Bronchial epithelial cell (primary cell): ENCODE measurements around the gene EFNA2. TPM values are rescaled to one million over a fixed set of nuclear protein-coding genes. Genes with fewer than 3 reads are reported as not detected.

Experiments used
- DNase-seq: peaks from one replicate; pipeline ENCODE4 v3.0.0-alpha.2; 2010; ENCODE audit warnings: low read depth
- FAIRE-seq: peaks from 2 replicates; lab custom pipeline; 2011; peaks lifted over from hg19 to GRCh38; lab: Jason Lieb, UNC
- H3K27me3 ChIP-seq: 2 replicates; pipeline ENCODE4 v1.5.1; 2011; ENCODE audit warnings: low read length; ENCODE audit not compliant: control insufficient read depth, insufficient read depth
- H3K36me3 ChIP-seq: 2 replicates; pipeline ENCODE4 v1.5.1; 2011; ENCODE audit warnings: low read length; ENCODE audit not compliant: control insufficient read depth, insufficient read depth
- H3K4me3 ChIP-seq: 2 replicates; pipeline ENCODE4 v1.5.1; 2011; ENCODE audit warnings: mild to moderate bottlenecking, low read depth, low read length, control low read depth
- total RNA-seq: library from RNA; depleted of rRNA; stranded (reverse); fragments of >200 nt; gene quantifications from 2 replicates; pipeline ENCODE4 v1.2.1, GENCODE V29; 2014
- TF ChIP-seq, protein P1 (sequence below): IDR thresholded peaks from 2 replicates; pipeline ENCODE4 v1.5.1; 2011; ENCODE audit warnings: mild to moderate bottlenecking, moderate library complexity, low read length, control low read depth, inconsistent platforms; ENCODE audit not compliant: insufficient read depth, severe bottlenecking

EFNA2 gene
- total RNA-seq, 1 donor from 2014 or later = not detected

DNA sequence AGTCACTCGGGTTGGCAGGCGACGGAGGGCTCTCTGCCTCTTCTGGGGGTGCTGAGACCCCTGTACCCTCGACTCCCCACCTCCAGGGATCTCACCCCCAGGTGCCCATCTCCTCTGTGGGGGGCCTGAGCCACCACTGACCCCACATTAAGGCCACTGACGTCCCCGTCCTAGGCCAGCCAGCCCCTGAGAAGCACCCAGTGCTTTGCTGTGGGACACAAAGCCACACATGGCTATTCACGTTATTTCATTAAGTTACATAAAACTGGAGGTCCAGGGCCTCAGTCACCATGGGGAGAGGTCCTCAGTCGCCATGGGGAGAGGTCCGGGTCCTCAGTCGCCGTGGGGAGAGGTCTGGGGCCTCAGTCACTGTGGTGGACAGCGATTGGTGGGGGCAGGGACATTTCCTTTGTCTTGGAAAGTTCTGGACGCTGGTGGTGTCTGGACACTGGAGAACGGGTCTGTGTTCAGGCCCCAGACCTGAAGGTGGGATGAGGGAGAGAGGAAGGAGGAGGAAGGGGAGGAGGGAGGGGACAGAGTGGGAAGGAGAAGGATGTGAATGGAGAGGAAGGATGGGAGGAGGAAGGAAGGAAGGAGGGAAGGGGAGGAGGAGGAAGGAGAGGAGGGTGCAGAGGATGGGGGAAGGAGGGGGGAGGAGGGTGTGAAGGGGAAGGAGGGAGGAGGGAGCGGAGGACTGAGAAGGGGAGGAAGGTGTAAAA lies 3.9 kb upstream of the EFNA2 start:
- FAIRE-seq (no peak), DNase-seq (no peak)
- Histone ChIP-seq H3K36me3 (peaks cover 13% of the 10 kb centered on the region), H3K4me3 (no peak overlapping the region), H3K27me3 (peaks cover 15% of the 10 kb centered on the region)
- TF ChIP-seq, protein P1, sequence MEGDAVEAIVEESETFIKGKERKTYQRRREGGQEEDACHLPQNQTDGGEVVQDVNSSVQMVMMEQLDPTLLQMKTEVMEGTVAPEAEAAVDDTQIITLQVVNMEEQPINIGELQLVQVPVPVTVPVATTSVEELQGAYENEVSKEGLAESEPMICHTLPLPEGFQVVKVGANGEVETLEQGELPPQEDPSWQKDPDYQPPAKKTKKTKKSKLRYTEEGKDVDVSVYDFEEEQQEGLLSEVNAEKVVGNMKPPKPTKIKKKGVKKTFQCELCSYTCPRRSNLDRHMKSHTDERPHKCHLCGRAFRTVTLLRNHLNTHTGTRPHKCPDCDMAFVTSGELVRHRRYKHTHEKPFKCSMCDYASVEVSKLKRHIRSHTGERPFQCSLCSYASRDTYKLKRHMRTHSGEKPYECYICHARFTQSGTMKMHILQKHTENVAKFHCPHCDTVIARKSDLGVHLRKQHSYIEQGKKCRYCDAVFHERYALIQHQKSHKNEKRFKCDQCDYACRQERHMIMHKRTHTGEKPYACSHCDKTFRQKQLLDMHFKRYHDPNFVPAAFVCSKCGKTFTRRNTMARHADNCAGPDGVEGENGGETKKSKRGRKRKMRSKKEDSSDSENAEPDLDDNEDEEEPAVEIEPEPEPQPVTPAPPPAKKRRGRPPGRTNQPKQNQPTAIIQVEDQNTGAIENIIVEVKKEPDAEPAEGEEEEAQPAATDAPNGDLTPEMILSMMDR = no peak

DNA sequence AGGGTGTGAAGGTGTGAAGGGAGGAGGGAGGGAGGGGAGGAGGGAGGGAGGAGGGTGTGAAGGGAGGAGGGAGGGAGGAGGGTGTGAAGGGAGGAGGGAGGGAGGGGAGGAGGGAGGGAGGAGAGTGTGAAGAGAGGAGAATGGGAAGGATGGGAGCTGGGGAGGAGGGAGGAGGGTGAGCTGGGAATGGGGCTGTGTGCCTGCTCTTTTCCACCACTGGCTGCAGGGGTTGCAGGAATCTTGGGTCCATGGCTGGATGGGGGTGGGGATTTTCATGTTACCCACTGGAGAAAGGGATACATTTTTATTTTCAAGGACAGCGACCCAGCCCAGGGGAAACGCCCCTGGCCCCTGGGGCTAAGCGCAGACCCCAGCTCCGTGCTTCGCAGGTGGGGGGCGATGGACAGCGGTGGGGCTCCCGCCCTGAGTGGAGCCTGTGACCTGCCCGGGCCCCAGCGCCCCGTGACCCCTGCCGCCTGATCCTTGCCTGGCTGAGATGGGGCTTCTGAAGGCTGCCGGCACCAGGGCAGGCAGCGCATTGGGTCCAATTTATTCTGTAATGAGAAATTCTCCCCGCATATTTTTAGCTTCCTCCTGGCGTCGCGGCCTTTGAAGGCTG lies 3.0 kb upstream of the EFNA2 start:
- TF ChIP-seq, protein P1 = no peak
- peaks cover 9% of the 10 kb centered on the region for H3K36me3 ChIP-seq
- H3K27me3 ChIP-seq = peaks cover 19% of the 10 kb centered on the region
- no peak overlapping the region for H3K4me3 ChIP-seq
- no peak for DNase-seq
- FAIRE-seq = no peak

DNA sequence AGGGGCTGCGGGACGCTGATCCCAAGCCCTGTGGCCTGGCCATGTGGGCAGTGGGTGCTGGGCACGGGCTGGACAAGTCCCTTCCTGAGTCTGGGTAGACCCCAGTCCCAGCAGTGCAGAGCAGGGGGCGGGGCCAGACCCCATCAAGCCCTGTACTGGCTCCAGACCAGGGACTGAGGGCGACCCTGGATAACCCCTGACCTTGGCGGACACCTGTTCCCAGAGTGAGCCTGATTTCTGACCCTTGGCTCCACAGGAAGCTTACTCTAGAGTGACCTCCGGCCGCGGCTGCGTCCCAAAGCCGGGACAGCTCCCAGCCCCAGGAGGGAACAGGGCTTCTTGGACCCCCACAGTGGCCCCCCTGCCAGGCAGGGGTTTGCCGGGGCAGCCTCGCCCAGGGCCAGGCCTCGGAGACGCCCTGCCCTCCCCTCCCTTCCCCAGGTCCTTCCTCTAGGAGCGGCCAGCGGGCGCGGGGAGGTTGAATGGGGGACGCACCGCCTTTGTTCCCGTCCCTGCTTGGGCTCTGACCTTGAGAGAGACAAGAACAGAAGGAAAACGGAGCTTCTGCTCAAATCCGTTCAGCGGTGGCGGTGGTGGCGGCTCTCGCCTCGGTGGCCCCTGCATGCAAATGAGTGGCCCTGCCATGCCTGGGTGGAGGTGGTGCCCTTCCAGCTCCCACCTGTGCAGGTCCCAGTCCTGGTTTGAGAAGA lies 2.3 kb upstream of the EFNA2 start:
- TF ChIP-seq, protein P1 = no peak
- Histone ChIP-seq H3K4me3 (no peak overlapping the region), H3K27me3 (peaks cover 23% of the 10 kb centered on the region), H3K36me3 (peaks cover 9% of the 10 kb centered on the region)
- FAIRE-seq = no peak
- DNase-seq = no peak

DNA sequence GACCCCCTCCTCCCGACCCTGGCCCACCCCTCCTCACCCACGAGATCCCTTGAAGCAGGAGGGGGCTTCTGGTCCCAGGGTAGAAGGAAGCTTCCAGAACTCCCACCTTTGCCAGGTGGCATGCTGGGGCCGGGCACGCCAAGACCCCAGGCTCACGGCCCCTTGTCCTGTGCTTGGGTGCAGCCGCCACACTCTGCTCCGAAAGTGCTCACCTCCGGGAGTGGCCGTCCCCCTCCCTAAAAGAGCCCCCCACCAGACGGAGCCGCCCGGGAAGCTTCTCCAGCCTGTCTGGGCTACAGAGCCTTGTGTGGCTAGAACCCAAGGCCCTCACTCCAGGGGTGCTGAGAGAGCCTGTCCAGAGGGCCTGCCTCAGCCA lies 1.8 kb upstream of the EFNA2 start:
- Histone ChIP-seq H3K36me3 (peaks cover 7% of the 10 kb centered on the region), H3K27me3 (peaks cover 23% of the 10 kb centered on the region), H3K4me3 (no peak overlapping the region)
- FAIRE-seq = no peak
- no peak for DNase-seq
- TF ChIP-seq, protein P1 = no peak

DNA sequence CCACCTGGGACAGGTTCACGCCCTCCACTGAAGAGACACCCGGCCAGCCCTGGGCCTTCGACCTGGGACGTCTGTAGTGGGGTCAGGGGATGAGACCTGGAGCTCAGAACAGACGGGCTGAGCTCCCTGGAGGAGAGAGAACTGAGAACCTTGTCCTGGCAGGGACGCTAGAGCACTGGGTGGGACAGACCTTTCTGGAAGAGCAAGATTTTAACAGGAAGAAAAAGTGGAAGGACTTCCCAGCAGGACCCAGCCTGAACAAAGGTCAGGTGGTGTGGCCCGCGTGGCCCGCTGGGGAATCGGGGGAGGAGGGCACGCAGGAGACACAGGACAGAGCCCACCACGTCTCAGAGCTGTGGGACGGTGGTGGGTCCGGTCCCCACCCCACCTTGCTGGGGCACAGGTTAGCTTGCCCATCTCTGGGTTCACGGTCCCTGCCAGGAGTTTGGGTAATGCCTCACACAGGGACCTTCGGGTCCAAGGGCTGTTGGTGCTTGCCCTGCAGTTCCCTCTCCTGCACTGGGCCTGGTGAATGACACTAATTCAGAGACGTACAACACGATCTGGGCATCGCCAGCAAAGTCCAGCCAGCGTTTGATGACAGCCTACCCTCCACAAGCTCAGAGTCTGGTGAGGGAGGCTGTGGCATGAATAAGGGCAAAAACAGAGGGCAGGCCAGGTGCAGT lies 1.2 kb upstream of the EFNA2 start:
- peaks cover 25% of the 10 kb centered on the region for H3K27me3 ChIP-seq
- H3K36me3 ChIP-seq = peaks cover 2% of the 10 kb centered on the region
- TF ChIP-seq, protein P1 = no peak
- no peak overlapping the region for H3K4me3 ChIP-seq
- DNase-seq (no peak), FAIRE-seq (no peak)
